Measurements from ENCODE around the gene PGD.

Gene PGD

GRCh38 chr1:10467078-10467477, 68.2 kb downstream of the PGD start:
- Mint-ChIP-seq H3K4me3 (no peak overlapping the region), H3K27me3 (ENCODE audit: low read depth) (no peaks in the 10 kb centered on the region), H3K4me1 (ENCODE audit: low read depth) (peaks cover 5% of the 10 kb centered on the region), H3K36me3 (ENCODE audit: low read depth) (peaks cover 14% of the 10 kb centered on the region), H3K27ac (no peak overlapping the region), H3K9me3 (no peaks in the 10 kb centered on the region)

- Mint-ChIP-seq H3K9me3 (no peaks in the 10 kb centered on the region), H3K27ac (no peak overlapping the region), H3K36me3 (ENCODE audit: low read depth) (peaks cover 4% of the 10 kb centered on the region), H3K4me1 (ENCODE audit: low read depth) (peaks cover 17% of the 10 kb centered on the region), H3K27me3 (ENCODE audit: low read depth) (no peaks in the 10 kb centered on the region), H3K4me3 (no peak overlapping the region)
These were observed 71.2 kb downstream of the PGD start for GRCh38 chr1:10470043-10470442.
